ENCODE data around the gene ICAM5.
A peak's percentile ranks its signal among the peaks of the same experiment; 100 is the strongest.
"Not testable (repeated sequence)": the region's sequence is repeated elsewhere in the genome, so short reads cannot be mapped to it uniquely, and the experiment has no call there.

Gene ICAM5

DNA sequence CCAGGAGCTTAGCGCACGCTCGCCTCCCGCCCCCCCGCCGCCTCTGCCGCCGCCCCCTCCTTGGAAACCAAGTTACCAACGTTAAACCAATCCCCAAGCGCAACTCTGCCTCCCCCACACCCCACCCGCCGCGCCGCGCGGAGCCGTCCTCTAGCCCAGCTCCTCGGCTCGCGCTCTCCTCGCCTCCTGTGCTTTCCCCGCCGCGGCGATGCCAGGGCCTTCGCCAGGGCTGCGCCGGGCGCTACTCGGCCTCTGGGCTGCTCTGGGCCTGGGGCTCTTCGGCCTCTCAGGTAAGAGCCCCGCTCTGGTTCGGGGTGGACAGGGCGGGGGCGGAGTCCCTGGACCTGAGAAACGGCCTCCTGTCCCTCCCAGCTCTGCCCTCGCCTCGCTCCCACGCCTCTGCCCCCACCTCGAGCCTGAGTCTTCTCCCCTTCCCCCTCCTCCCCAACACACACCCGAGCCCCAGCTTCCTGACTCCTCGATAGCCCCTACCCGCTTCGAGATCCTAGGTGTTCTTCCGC lies at the start of gene ICAM5:
Gene ICAM5, plus strand, starts transcription at position 117 of the 521 bp plus-strand sequence. Its CDS starts 92 bp downstream, at position 209.
- H3K4me1 ChIP-seq (ENCODE audit: control insufficient read depth, insufficient read depth, low read length): peaks cover 2% of the 10 kb centered on the region

GRCh38 chr19:10241826-10242449 lies 47.8 kb upstream of the ICAM5 start:
- H3K36me3 ChIP-seq (ENCODE audit: control insufficient read depth, insufficient read depth, low read length); H3K27me3 ChIP-seq (ENCODE audit: control insufficient read depth, insufficient read depth, low read length); H3K9ac ChIP-seq (ENCODE audit: low read depth, low read length); H3K4me1 ChIP-seq (ENCODE audit: control insufficient read depth, insufficient read depth, low read length); H3K4me3 ChIP-seq (ENCODE audit: low read depth, low read length); H3K9me3 ChIP-seq (ENCODE audit: control insufficient read depth, insufficient read depth, low read length): not testable (repeated sequence)

More for the DNA sequence above, at the start of gene ICAM5:
- H3K36me3 ChIP-seq (ENCODE audit: control insufficient read depth, insufficient read depth, low read length): no peaks in the 10 kb centered on the region
- peaks cover 88% of the 10 kb centered on the region for H3K27me3 ChIP-seq (ENCODE audit: control insufficient read depth, insufficient read depth, low read length)
- no peaks in the 10 kb centered on the region for H3K9me3 ChIP-seq (ENCODE audit: control insufficient read depth, insufficient read depth, low read length)
- no peak within 1 kb of the TSS for H3K9ac ChIP-seq (ENCODE audit: low read depth, low read length)
- H3K4me3 ChIP-seq (ENCODE audit: low read depth, low read length): peak within 1 kb of the TSS; percentile 79

- Histone ChIP-seq H3K9me3 (ENCODE audit: control insufficient read depth, insufficient read depth, low read length) (no peaks in the 10 kb centered on the region), H3K9ac (ENCODE audit: low read depth, low read length) (no peak overlapping the region), H3K4me1 (ENCODE audit: control insufficient read depth, insufficient read depth, low read length) (no peaks in the 10 kb centered on the region), H3K36me3 (ENCODE audit: control insufficient read depth, insufficient read depth, low read length) (no peaks in the 10 kb centered on the region), H3K27me3 (ENCODE audit: control insufficient read depth, insufficient read depth, low read length) (no peaks in the 10 kb centered on the region), H3K4me3 (ENCODE audit: low read depth, low read length) (no peak overlapping the region)
These were observed 46.1 kb upstream of the ICAM5 start for GRCh38 chr19:10243606-10244005.

DNA sequence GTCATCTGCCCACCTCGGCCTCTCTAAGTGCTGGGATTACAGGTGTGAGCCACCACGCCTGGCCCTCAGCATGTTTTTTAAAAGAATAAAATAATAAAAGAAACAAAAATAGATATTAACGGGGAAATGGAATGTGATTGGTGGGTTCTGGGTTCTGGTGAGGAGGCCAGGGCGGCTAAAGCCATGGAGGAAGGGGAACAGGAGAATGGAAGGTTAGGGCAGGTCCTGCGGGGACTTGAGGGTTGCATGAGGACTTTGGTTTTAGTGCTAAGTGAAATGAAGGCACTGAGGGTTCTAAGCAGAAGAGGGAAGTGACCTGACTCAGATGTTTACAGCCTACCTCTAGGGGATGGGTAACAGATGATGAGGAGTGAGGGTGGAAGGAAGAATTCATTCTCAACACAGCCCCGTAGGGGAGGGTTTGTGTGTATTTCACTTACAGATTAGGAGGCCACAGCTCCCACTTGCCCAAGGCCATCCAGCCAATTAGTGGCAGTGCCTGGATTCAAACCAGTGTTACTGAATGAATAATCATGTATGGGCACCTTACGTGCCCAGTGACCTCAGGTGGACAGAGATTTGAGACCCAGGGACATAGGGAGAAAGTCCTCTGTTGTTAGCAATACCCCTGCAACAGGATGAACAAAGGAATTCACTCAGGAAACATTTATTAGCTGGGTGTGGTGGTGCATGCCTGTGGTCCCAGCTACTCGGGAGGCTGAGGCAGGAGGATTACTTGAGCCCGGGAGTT lies 44.4 kb upstream of the ICAM5 start:
- Histone ChIP-seq H3K9me3 (ENCODE audit: control insufficient read depth, insufficient read depth, low read length) (no peaks in the 10 kb centered on the region), H3K27me3 (ENCODE audit: control insufficient read depth, insufficient read depth, low read length) (no peaks in the 10 kb centered on the region), H3K4me1 (ENCODE audit: control insufficient read depth, insufficient read depth, low read length) (no peaks in the 10 kb centered on the region), H3K36me3 (ENCODE audit: control insufficient read depth, insufficient read depth, low read length) (no peaks in the 10 kb centered on the region), H3K4me3 (ENCODE audit: low read depth, low read length) (no peak overlapping the region), H3K9ac (ENCODE audit: low read depth, low read length) (no peak overlapping the region)

DNA sequence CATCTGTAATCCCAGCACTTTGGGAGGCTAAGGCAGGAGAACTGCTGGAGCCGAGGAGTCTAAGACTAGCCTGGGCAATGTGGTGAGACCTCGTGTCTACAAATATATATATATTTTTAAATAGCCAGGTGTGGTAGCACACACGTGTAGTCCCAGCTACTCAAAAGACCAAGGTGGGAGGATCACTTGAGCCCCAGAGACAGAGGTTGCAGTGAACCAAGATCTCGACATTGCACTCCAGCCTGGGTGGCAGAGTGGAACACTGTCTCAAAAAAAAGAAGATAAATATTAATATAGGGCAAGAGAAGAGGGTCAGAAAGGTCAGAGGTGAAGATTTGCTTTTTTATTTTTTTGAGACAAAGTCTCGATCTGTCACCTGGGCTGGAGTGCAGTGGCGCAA lies 43.2 kb upstream of the ICAM5 start:
- H3K9ac ChIP-seq (ENCODE audit: low read depth, low read length): no peak overlapping the region
- H3K4me1 ChIP-seq (ENCODE audit: control insufficient read depth, insufficient read depth, low read length): no peaks in the 10 kb centered on the region
- H3K9me3 ChIP-seq (ENCODE audit: control insufficient read depth, insufficient read depth, low read length): no peaks in the 10 kb centered on the region
- H3K27me3 ChIP-seq (ENCODE audit: control insufficient read depth, insufficient read depth, low read length): no peaks in the 10 kb centered on the region
- no peaks in the 10 kb centered on the region for H3K36me3 ChIP-seq (ENCODE audit: control insufficient read depth, insufficient read depth, low read length)
- no peak overlapping the region for H3K4me3 ChIP-seq (ENCODE audit: low read depth, low read length)

DNA sequence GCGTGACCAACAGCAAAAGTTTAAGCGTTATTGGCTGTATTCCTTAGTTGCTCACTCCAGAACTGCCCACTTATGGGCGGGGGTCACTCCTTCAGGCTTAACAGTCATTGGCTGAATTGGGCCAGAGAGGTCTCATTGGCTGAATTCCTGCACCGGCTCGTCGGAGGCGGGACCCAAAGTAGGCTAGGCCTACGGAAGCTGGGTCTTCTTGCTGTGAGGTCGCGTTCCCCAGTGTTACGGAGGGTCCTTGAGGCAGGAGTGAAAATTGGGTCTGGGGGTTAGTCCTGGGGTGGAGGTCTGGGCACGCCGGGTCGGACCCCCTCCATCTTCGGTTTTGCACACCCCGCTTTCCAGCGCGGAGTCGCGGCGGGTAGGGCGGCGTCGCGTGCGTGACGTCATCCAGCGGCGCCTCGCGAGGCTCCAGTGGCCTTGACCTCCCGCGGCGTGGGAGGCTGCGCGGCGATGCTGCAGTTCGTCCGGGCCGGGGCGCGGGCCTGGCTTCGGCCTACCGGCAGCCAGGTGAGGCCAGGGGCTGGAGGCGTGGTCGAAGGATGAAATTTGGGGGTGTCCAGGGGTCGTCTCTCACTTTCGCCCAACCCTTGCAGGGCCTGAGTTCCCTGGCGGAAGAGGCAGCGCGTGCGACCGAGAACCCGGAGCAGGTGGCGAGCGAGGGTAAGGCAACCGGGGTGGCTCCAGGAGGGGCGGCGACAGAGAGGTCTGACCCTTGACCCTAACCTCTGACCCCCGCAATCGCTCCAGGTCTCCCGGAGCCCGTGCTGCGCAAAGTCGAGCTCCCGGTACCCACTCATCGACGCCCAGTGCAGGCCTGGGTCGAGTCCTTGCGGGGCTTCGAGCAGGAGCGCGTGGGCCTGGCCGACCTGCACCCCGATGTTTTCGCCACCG lies 37.7 kb upstream of the ICAM5 start, which contains the start of gene MRPL4:
Gene MRPL4, plus strand, starts transcription at position 423 of the 903 bp plus-strand sequence. Its CDS starts 40 bp downstream, at position 463.
- H3K9me3 ChIP-seq (ENCODE audit: control insufficient read depth, insufficient read depth, low read length): no peaks in the 10 kb centered on the region
- H3K4me1 ChIP-seq (ENCODE audit: control insufficient read depth, insufficient read depth, low read length): no peaks in the 10 kb centered on the region
- peak within 1 kb of the TSS; percentile 92 for H3K9ac ChIP-seq (ENCODE audit: low read depth, low read length)
- peaks cover 18% of the 10 kb centered on the region for H3K36me3 ChIP-seq (ENCODE audit: control insufficient read depth, insufficient read depth, low read length)
- peak within 1 kb of the TSS; percentile 99 for H3K4me3 ChIP-seq (ENCODE audit: low read depth, low read length)
- H3K27me3 ChIP-seq (ENCODE audit: control insufficient read depth, insufficient read depth, low read length): no peaks in the 10 kb centered on the region

- H3K4me1 ChIP-seq (ENCODE audit: control insufficient read depth, insufficient read depth, low read length): no peaks in the 10 kb centered on the region
- H3K36me3 ChIP-seq (ENCODE audit: control insufficient read depth, insufficient read depth, low read length): peaks cover 21% of the 10 kb centered on the region
- no peaks in the 10 kb centered on the region for H3K27me3 ChIP-seq (ENCODE audit: control insufficient read depth, insufficient read depth, low read length)
- no peaks in the 10 kb centered on the region for H3K9me3 ChIP-seq (ENCODE audit: control insufficient read depth, insufficient read depth, low read length)
- peak overlapping the region; percentile 92 for H3K9ac ChIP-seq (ENCODE audit: low read depth, low read length)
- peak overlapping the region; percentile 99 for H3K4me3 ChIP-seq (ENCODE audit: low read depth, low read length)
These were observed 37.0 kb upstream of the ICAM5 start for GRCh38 chr19:10252707-10253106.

- no peak overlapping the region for H3K9ac ChIP-seq (ENCODE audit: low read depth, low read length)
- no peaks in the 10 kb centered on the region for H3K9me3 ChIP-seq (ENCODE audit: control insufficient read depth, insufficient read depth, low read length)
- peaks cover 33% of the 10 kb centered on the region for H3K36me3 ChIP-seq (ENCODE audit: control insufficient read depth, insufficient read depth, low read length)
- no peaks in the 10 kb centered on the region for H3K4me1 ChIP-seq (ENCODE audit: control insufficient read depth, insufficient read depth, low read length)
- H3K4me3 ChIP-seq (ENCODE audit: low read depth, low read length): no peak overlapping the region
- no peaks in the 10 kb centered on the region for H3K27me3 ChIP-seq (ENCODE audit: control insufficient read depth, insufficient read depth, low read length)
These were observed 35.5 kb upstream of the ICAM5 start for GRCh38 chr19:10254244-10254643.

DNA sequence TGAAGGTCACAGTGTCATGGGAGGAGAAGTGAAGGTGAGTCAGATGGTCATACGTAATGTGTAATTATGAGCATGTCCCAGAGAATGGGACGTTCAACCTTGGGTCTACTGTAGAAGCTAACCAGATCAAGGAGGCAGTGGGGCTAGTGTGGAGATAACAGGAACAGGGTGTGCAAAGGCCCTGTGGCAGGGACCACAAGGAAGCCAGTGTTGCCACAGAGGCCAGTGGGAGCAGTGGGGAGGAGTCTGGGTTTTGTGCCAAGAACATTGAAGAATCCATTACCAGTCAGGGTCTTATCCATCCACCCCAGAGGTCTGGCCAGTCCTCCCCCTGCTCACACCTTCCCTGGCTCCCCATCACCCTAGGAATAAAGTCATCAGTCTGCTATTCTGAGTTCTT lies 34.4 kb upstream of the ICAM5 start:
- no peaks in the 10 kb centered on the region for H3K4me1 ChIP-seq (ENCODE audit: control insufficient read depth, insufficient read depth, low read length)
- H3K27me3 ChIP-seq (ENCODE audit: control insufficient read depth, insufficient read depth, low read length): no peaks in the 10 kb centered on the region
- no peak overlapping the region for H3K4me3 ChIP-seq (ENCODE audit: low read depth, low read length)
- H3K36me3 ChIP-seq (ENCODE audit: control insufficient read depth, insufficient read depth, low read length): peaks cover 33% of the 10 kb centered on the region
- H3K9ac ChIP-seq (ENCODE audit: low read depth, low read length): no peak overlapping the region
- H3K9me3 ChIP-seq (ENCODE audit: control insufficient read depth, insufficient read depth, low read length): no peaks in the 10 kb centered on the region

- Histone ChIP-seq H3K36me3 (ENCODE audit: control insufficient read depth, insufficient read depth, low read length) (peaks cover 33% of the 10 kb centered on the region), H3K9me3 (ENCODE audit: control insufficient read depth, insufficient read depth, low read length) (no peaks in the 10 kb centered on the region), H3K27me3 (ENCODE audit: control insufficient read depth, insufficient read depth, low read length) (no peaks in the 10 kb centered on the region), H3K9ac (ENCODE audit: low read depth, low read length) (no peak overlapping the region), H3K4me3 (ENCODE audit: low read depth, low read length) (no peak overlapping the region), H3K4me1 (ENCODE audit: control insufficient read depth, insufficient read depth, low read length) (no peaks in the 10 kb centered on the region)
These were observed 33.2 kb upstream of the ICAM5 start for GRCh38 chr19:10256551-10256950.

DNA sequence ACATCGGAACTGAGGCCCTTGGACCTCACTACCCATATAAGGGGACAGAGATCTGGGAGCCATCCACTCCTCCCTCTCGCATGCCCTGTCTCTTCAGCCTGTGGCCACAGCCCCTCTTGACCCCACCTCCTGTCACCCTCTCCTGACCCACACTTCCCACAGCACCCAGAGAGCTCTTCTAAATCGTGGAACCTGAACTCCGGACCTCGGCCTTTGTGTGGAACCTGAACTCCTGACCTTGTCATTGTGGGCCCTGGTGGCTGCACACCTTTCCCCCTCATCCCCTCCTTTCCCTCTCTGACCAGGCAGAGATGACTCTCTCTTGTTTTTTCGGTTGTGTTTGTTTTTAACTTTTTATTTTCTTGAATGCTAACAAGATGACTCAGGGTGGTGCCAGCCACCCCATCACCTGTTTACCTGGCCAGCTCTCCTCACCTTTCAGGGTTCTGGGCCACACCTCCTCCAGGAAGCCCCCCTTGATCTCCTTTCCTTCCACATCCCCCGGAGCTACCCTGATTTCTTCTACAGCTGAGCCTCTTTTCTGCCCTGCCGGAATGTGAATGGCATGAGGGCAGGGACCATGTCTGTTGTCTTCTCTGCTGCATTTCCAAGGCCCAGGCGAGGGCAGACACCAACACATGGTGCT lies 32.7 kb upstream of the ICAM5 start:
- Histone ChIP-seq H3K4me3 (ENCODE audit: low read depth, low read length) (no peak overlapping the region), H3K9ac (ENCODE audit: low read depth, low read length) (no peak overlapping the region), H3K4me1 (ENCODE audit: control insufficient read depth, insufficient read depth, low read length) (no peaks in the 10 kb centered on the region), H3K36me3 (ENCODE audit: control insufficient read depth, insufficient read depth, low read length) (peaks cover 30% of the 10 kb centered on the region), H3K27me3 (ENCODE audit: control insufficient read depth, insufficient read depth, low read length) (no peaks in the 10 kb centered on the region), H3K9me3 (ENCODE audit: control insufficient read depth, insufficient read depth, low read length) (no peaks in the 10 kb centered on the region)
